Panc1 (cell line): Measurements from ENCODE around the gene INTS3. TPM values are rescaled to one million over a fixed set of nuclear protein-coding genes. Genes with fewer than 3 reads are reported as not detected.

Source experiments
- ATAC-seq: fragments of 200-7000 bp; cut with Tn5 transposase; 2 replicates; pipeline ENCODE4 v1.9.1; 2020; ENCODE audit warnings: mild to moderate bottlenecking, moderate library complexity
- BruUV-seq: library from RNA; stranded (reverse); fragments of 400-500 nt; replicated peaks from 2 replicates; lab custom pipeline; 2021; lab: Mats Ljungman, UMichigan
- CTCF ChIA-PET: fragments of 300-600 bp; sonication (Branson Sonifier 250); formaldehyde crosslinking; loops from one replicate; lab custom pipeline; 2022; ENCODE audit warnings: antibody characterized with exemption; lab: Charles Lee
- POLR2A ChIA-PET: fragments of 300-600 bp; sonication (Branson Sonifier 250); formaldehyde crosslinking; loops from one replicate; lab custom pipeline; 2022; ENCODE audit warnings: antibody characterized with exemption; lab: Charles Lee
- DNase-seq: peaks from one replicate; pipeline ENCODE4 v3.0.0-alpha.2; 2010; ENCODE audit warnings: low read depth, low spot score
- H3K27ac ChIP-seq: 2 replicates; pipeline ENCODE4 v1.5.1; 2011; ENCODE audit warnings: mild to moderate bottlenecking, low read length, inconsistent platforms
- H3K27me3 ChIP-seq: fragments of 200-500 bp; sonication (Bioruptor generic); 2 replicates; pipeline ENCODE4 v1.6.0; 2014; ENCODE audit warnings: low read length, inconsistent platforms; ENCODE audit not compliant: control insufficient read depth, insufficient read depth
- H3K36me3 ChIP-seq: fragments of 200-500 bp; sonication (Bioruptor generic); 2 replicates; pipeline ENCODE4 v1.5.1; 2014; ENCODE audit warnings: inconsistent platforms, mild to moderate bottlenecking, low read length, moderate library complexity; ENCODE audit not compliant: control insufficient read depth, insufficient read depth
- H3K4me1 ChIP-seq: 2 replicates; pipeline ENCODE4 v1.5.1; 2011; ENCODE audit warnings: inconsistent platforms, mild to moderate bottlenecking, low read length, moderate library complexity; ENCODE audit not compliant: control insufficient read depth, insufficient read depth
- H3K4me3 ChIP-seq, 2 experiments: 2 replicates each; pipeline ENCODE4 v1.5.1; 2011 to 2012; ENCODE audit warnings: low read depth in 2 of 2, low read length in 2 of 2, mild to moderate bottlenecking in 2 of 2, inconsistent platforms in 1 of 2, moderate library complexity in 1 of 2
- H3K9me3 ChIP-seq: fragments of 200-500 bp; sonication (Bioruptor generic); 2 replicates; pipeline ENCODE4 v1.5.1; 2014; ENCODE audit warnings: low read depth, mild to moderate bottlenecking, inconsistent platforms, low read length, moderate library complexity; ENCODE audit not compliant: control insufficient read depth, insufficient read depth
- POLR2AphosphoS5 ChIP-seq: IDR thresholded peaks from 2 replicates; pipeline ENCODE4 v1.6.1; 2012; ENCODE audit warnings: mild to moderate bottlenecking, low read depth, low read length, moderate library complexity
- SIN3A ChIP-seq: IDR thresholded peaks from 2 replicates; pipeline ENCODE4 v1.6.1; 2012; ENCODE audit warnings: low read depth, mild to moderate bottlenecking, low read length, moderate library complexity, borderline replicate concordance; ENCODE audit not compliant: insufficient read depth
- TCF7L2 ChIP-seq: IDR thresholded peaks from 2 replicates; pipeline ENCODE4 v1.6.1; 2011; ENCODE audit warnings: mild to moderate bottlenecking, low read depth, low read length, inconsistent platforms
- in situ Hi-C: cut with HindIII; loops from 2 replicates; pipeline ENCODE4 v1.10.0; 2016; ENCODE audit warnings: low sequenced_read_pairs, low pct_unique_long_range_greater_than_20kb
- intact Hi-C: fragments of 100-400 bp; cut with micrococcal nuclease; formaldehyde crosslinking; loops from one replicate; pipeline ENCODE4 v1.10.0; 2022; ENCODE audit not compliant: unreplicated experiment
- total RNA-seq: library from RNA; stranded (reverse); gene quantifications from one replicate; pipeline ENCODE4 v1.2.1, GENCODE V29; 2021; ENCODE audit not compliant: unreplicated experiment
- TF ChIP-seq, protein P1 (sequence below): fragments of 450-650 bp; IDR thresholded peaks from 2 replicates; pipeline ENCODE4 v1.5.1; 2017; ENCODE audit warnings: mild to moderate bottlenecking
- TF ChIP-seq, protein P2 (sequence below), 2 experiments: IDR thresholded peaks; 2 replicates each; pipeline ENCODE4 v1.6.1; 2011 to 2012; ENCODE audit warnings: low read depth in 2 of 2, control low read depth in 1 of 2, low read length in 1 of 2, mild to moderate bottlenecking in 1 of 2, moderate library complexity in 1 of 2; ENCODE audit not compliant: insufficient read depth in 1 of 2

Gene INTS3
- total RNA-seq, 1 experiment from 2014 or later: 77.3 TPM

DNA sequence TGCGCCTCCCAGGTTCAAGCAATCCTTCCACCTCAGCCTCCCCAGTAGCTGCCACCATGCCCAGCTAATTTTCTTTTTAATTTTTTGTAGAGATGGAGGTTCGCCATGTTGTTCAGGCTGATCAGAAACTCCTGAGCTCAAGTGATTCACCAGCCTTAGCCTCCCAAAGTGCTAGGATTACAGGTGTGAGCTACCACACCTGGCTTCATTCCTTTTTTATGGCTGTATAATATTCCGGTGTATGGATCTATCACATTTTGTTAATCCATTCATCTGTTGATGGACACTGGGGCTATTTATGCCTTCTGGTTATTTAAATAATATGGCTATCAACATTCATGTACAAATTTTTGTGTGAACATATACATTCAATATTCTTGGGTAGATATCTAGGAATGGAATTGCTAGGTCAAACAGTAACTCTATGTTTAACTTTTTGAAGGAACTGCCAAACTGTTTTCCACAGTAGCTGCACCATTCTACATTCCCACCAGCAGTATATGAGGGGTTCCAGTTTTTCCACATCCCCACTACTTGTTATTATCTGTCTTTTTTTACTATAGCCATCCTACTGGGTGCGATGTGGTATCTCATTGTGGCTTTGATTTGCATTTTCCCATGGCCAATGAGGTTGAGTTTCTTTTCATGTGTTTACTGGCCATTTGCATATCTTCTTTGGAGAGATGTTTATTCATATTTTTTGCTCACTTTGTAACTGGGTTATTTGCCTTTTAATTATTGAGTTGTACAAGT, 58.4 kb downstream of the INTS3 start:
- ATAC-seq: no peak
- H3K27ac ChIP-seq: no peak overlapping the region
- CTCF ChIA-PET: no interaction called here
- intact Hi-C loops: no loop called here
- H3K27me3 ChIP-seq: no peaks in the 10 kb centered on the region
- in situ Hi-C loops: no loop called here
- no peak overlapping the region for H3K4me3 ChIP-seq
- no peaks in the 10 kb centered on the region for H3K9me3 ChIP-seq
- no TSS peak for BruUV-seq
- no peaks in the 10 kb centered on the region for H3K36me3 ChIP-seq
- POLR2A ChIA-PET: interaction anchor here (0.7 kb wide), 1 partner anchor 251 kb away, joined by 4 read pairs; no protein-coding TSS in a partner anchor
- TF ChIP-seq, protein P1, sequence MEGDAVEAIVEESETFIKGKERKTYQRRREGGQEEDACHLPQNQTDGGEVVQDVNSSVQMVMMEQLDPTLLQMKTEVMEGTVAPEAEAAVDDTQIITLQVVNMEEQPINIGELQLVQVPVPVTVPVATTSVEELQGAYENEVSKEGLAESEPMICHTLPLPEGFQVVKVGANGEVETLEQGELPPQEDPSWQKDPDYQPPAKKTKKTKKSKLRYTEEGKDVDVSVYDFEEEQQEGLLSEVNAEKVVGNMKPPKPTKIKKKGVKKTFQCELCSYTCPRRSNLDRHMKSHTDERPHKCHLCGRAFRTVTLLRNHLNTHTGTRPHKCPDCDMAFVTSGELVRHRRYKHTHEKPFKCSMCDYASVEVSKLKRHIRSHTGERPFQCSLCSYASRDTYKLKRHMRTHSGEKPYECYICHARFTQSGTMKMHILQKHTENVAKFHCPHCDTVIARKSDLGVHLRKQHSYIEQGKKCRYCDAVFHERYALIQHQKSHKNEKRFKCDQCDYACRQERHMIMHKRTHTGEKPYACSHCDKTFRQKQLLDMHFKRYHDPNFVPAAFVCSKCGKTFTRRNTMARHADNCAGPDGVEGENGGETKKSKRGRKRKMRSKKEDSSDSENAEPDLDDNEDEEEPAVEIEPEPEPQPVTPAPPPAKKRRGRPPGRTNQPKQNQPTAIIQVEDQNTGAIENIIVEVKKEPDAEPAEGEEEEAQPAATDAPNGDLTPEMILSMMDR: no peak
- TF ChIP-seq, protein P2, sequence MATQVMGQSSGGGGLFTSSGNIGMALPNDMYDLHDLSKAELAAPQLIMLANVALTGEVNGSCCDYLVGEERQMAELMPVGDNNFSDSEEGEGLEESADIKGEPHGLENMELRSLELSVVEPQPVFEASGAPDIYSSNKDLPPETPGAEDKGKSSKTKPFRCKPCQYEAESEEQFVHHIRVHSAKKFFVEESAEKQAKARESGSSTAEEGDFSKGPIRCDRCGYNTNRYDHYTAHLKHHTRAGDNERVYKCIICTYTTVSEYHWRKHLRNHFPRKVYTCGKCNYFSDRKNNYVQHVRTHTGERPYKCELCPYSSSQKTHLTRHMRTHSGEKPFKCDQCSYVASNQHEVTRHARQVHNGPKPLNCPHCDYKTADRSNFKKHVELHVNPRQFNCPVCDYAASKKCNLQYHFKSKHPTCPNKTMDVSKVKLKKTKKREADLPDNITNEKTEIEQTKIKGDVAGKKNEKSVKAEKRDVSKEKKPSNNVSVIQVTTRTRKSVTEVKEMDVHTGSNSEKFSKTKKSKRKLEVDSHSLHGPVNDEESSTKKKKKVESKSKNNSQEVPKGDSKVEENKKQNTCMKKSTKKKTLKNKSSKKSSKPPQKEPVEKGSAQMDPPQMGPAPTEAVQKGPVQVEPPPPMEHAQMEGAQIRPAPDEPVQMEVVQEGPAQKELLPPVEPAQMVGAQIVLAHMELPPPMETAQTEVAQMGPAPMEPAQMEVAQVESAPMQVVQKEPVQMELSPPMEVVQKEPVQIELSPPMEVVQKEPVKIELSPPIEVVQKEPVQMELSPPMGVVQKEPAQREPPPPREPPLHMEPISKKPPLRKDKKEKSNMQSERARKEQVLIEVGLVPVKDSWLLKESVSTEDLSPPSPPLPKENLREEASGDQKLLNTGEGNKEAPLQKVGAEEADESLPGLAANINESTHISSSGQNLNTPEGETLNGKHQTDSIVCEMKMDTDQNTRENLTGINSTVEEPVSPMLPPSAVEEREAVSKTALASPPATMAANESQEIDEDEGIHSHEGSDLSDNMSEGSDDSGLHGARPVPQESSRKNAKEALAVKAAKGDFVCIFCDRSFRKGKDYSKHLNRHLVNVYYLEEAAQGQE (IDR thresholded peaks at IDR 0.05; ENCODE audit: insufficient read depth in 1 of 2, low read depth in 2 of 2, low read length in 1 of 2): no peak
- no peak for TF ChIP-seq SIN3A
- no peak for TF ChIP-seq TCF7L2
- TF ChIP-seq POLR2AphosphoS5: no peak
- no peak for DNase-seq
- peaks cover 6% of the 10 kb centered on the region; the same call in 1 of the 2 replicates for H3K4me1 ChIP-seq

DNA sequence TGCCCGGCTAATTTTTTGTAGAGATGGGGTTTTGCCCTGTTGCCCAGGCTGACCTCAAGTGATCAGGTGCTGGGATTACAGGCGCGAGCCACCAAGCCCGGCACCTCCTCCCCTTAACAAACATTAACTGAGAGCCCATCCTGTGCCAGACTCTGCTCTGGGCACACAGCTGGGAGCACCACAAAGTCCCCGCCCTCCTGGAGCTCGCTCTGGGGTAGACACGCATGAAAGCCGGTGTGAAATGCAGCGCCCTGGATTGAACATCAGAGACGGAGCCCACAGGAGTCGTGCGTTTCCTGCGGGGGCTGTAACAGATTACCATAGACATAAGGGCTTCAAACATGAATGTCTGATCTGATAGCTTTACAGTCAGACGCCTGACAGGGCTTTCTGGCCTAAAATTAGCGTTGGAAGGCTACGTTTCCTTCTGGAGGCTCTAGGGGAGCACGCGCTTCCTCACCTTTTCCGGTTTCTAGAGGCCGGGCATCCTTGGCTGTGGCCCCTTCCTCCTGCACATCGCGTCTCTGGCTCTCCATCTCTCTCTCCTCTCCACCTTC, 61.7 kb downstream of the INTS3 start:
- Histone ChIP-seq H3K9me3 (no peaks in the 10 kb centered on the region), H3K36me3 (no peaks in the 10 kb centered on the region), H3K27ac (no peak overlapping the region), H3K4me3 (no peak overlapping the region), H3K27me3 (no peaks in the 10 kb centered on the region), H3K4me1 (no peaks in the 10 kb centered on the region)
- ChIA-PET CTCF (no interaction called here), POLR2A (no interaction called here)
- TF ChIP-seq POLR2AphosphoS5 (no peak), TCF7L2 (no peak)
- intact Hi-C loops: no loop called here
- in situ Hi-C loops: no loop called here
- no TSS peak for BruUV-seq
- ATAC-seq (no peak), DNase-seq (no peak)
